Measurements from ENCODE around the gene SRSF8. TPM values are rescaled to one million over a fixed set of nuclear protein-coding genes. Genes with fewer than 3 reads are reported as not detected.

Gene SRSF8
- total and polyA plus RNA-seq, 9 of the 15 experiments (the other 6 are each of a cell fraction or from before 2014, with no cell fraction given) = 18.0 to 53.4 (median 27.9) TPM

GRCh38 chr11:95104121-95104830, 37.6 kb downstream of the SRSF8 start (continued):
- TF ChIP-seq JUND (IDR thresholded peaks at IDR 0.05; ENCODE audit: borderline replicate concordance, low read depth, low read length) (no peak), JUND (tag; IDR thresholded peaks at IDR 0.05; ENCODE audit: borderline replicate concordance, low read depth, low read length) (no peak), RBM14 (IDR thresholded peaks at IDR 0.05; ENCODE audit: borderline replicate concordance, insufficient read depth, low read depth, low read length) (no peak), RBBP5 (IDR thresholded peaks at IDR 0.05; ENCODE audit: borderline replicate concordance, insufficient read depth, low read length, poor library complexity, severe bottlenecking) (no peak), ZNF561 (CRISPR knock-in tag; conservative IDR thresholded peaks at IDR 0.05) (no peak), HNRNPLL (IDR thresholded peaks at IDR 0.05; ENCODE audit: low read depth, low read length, poor library complexity, severe bottlenecking) (no peak), HLTF (IDR thresholded peaks at IDR 0.05) (no peak), IRF2 (CRISPR knock-in tag; IDR thresholded peaks at IDR 0.05) (no peak)

GRCh38 chr11:95104856-95105255, 38.1 kb downstream of the SRSF8 start:
- H3K4me1 ChIP-seq (replicated peaks in 1 of 2; ENCODE audit: control insufficient read depth in 2 of 2, insufficient read depth in 2 of 2, low read length in 2 of 2) = peaks cover 20 to 50% of the 10 kb centered on the region in 2 experiments
- FAIRE-seq = no peak
- WGBS (ENCODE audit: insufficient coverage, low coverage, missing lambda C conversion rate) = 69% methylated on average over 3 of the region's 3 CpGs
- no peak overlapping the region for H3K4me2 ChIP-seq (ENCODE audit: insufficient read depth, low read length)
- 0 out of 2 replicates have a peak, but pooled peaks cover 5% of the 10 kb centered on the region for H4K20me1 ChIP-seq (replicated peaks; ENCODE audit: control insufficient read depth, insufficient read depth, low read length)
- H3K27me3 ChIP-seq (ENCODE audit: control insufficient read depth in 2 of 2, insufficient read depth in 2 of 2, low read length in 2 of 2) = no peaks in the 10 kb centered on the region
- H3K4me3 ChIP-seq = no peak overlapping the region
- DNase-seq (ENCODE audit: extremely low read depth in 1 of 4, low spot score in 3 of 4) = no peak
- ChIA-PET POLR2A (no interaction called here), CTCF (ENCODE audit: low intra/inter-chr PET ratio) (no interaction called here)
- no peaks in the 10 kb centered on the region for H3K9me1 ChIP-seq (ENCODE audit: control insufficient read depth, insufficient read depth, low read length)
- intact Hi-C loops (cut with micrococcal nuclease) = loop anchor here (5.0 kb wide), 1 partner anchor 42 kb away; no protein-coding TSS in a partner anchor
- no peaks in the 10 kb centered on the region for H3K9me3 ChIP-seq (replicated peaks; ENCODE audit: control insufficient read depth, insufficient read depth, low read depth, low read length)
- ATAC-seq = no peak
- in situ Hi-C loops (cut with MboI) = no loop called here
- H3K9ac ChIP-seq (ENCODE audit: insufficient read depth in 1 of 2, low read depth in 2 of 2, low read length in 2 of 2) = no peak overlapping the region
- no peak overlapping the region for H2AFZ ChIP-seq (ENCODE audit: low read depth, low read length)
- no peak overlapping the region for H3K27ac ChIP-seq (ENCODE audit: extremely low read depth, low read depth, low read length)
- peaks cover 3% of the 10 kb centered on the region; the same call in 2 of the 3 replicates for H3K36me3 ChIP-seq (ENCODE audit: control insufficient read depth, insufficient read depth, low read length)
- BruUV-seq (replicated peaks) = no TSS peak
- H3K79me2 ChIP-seq (ENCODE audit: control insufficient read depth, insufficient read depth, low read length) = no peaks in the 10 kb centered on the region; the same call in 2 of the 3 replicates
- TF ChIP-seq CCNT2 (IDR thresholded peaks at IDR 0.05; ENCODE audit: borderline replicate concordance, extremely low read depth, insufficient read length, low read depth, low read length) (no peak), CREB3L1 (IDR thresholded peaks at IDR 0.05; ENCODE audit: borderline replicate concordance, low read depth) (no peak), HSF4 (CRISPR knock-in tag; IDR thresholded peaks at IDR 0.05; ENCODE audit: borderline replicate concordance) (no peak), PURB (CRISPR knock-in tag; IDR thresholded peaks at IDR 0.05; ENCODE audit: low read depth) (no peak), COPS2 (conservative IDR thresholded peaks at IDR 0.05) (no peak), RNF219 (CRISPR knock-in tag; IDR thresholded peaks at IDR 0.05) (no peak), MYBL2 (IDR thresholded peaks at IDR 0.05; ENCODE audit: low read depth) (no peak), MYBL2 (CRISPR knock-in tag; IDR thresholded peaks at IDR 0.05; ENCODE audit: borderline replicate concordance) (no peak), CBX8 (IDR thresholded peaks at IDR 0.05; ENCODE audit: borderline replicate concordance, extremely low read depth, low read depth, low read length, poor library complexity, severe bottlenecking) (no peak)
